ENCODE results near the gene NINL.

NINL gene

GRCh38 chr20:25484911-25485511, 100.3 kb downstream of the NINL start:
- TF ChIP-seq CTCF (conservative IDR thresholded peaks at IDR 0.05; ENCODE audit: low read depth, low read length) = no peak
- peak; percentile 33 for DNase-seq (ENCODE audit: low read depth)
- no peak overlapping the region for H3K4me3 ChIP-seq (ENCODE audit: low read depth, low read length)

GRCh38 chr20:25484224-25484846, 101.0 kb downstream of the NINL start:
- DNase-seq (ENCODE audit: low read depth) = no peak
- no peak for TF ChIP-seq CTCF (conservative IDR thresholded peaks at IDR 0.05; ENCODE audit: low read depth, low read length)
- no peak overlapping the region for H3K4me3 ChIP-seq (ENCODE audit: low read depth, low read length)

GRCh38 chr20:25483431-25484132, 101.7 kb downstream of the NINL start:
- no peak for TF ChIP-seq CTCF (conservative IDR thresholded peaks at IDR 0.05; ENCODE audit: low read depth, low read length)
- no peak overlapping the region for H3K4me3 ChIP-seq (ENCODE audit: low read depth, low read length)
- no peak for DNase-seq (ENCODE audit: low read depth)

GRCh38 chr20:25481918-25482253, 103.4 kb downstream of the NINL start:
- H3K4me3 ChIP-seq (ENCODE audit: low read depth, low read length) = no peak overlapping the region
- no peak for TF ChIP-seq CTCF (conservative IDR thresholded peaks at IDR 0.05; ENCODE audit: low read depth, low read length)
- no peak for DNase-seq (ENCODE audit: low read depth)

GRCh38 chr20:25481235-25481917, 104.0 kb downstream of the NINL start:
- peak; percentile 40 for TF ChIP-seq CTCF (conservative IDR thresholded peaks at IDR 0.05; ENCODE audit: low read depth, low read length)
- DNase-seq (ENCODE audit: low read depth) = no peak
- H3K4me3 ChIP-seq (ENCODE audit: low read depth, low read length) = no peak overlapping the region

GRCh38 chr20:25480797-25481196, 104.5 kb downstream of the NINL start:
- no peak overlapping the region for H3K4me3 ChIP-seq (ENCODE audit: low read depth, low read length)
- no peak for TF ChIP-seq CTCF (conservative IDR thresholded peaks at IDR 0.05; ENCODE audit: low read depth, low read length)
- no peak for DNase-seq (ENCODE audit: low read depth)
